Measurements from ENCODE around the gene NXPH1. TPM values are rescaled to one million over a fixed set of nuclear protein-coding genes. Genes with fewer than 3 reads are reported as not detected.

NXPH1 gene
- polyA plus RNA-seq, 1 donor (not counting 4 experiments of a cell fraction or from before 2014, with no cell fraction given) = not detected

DNA sequence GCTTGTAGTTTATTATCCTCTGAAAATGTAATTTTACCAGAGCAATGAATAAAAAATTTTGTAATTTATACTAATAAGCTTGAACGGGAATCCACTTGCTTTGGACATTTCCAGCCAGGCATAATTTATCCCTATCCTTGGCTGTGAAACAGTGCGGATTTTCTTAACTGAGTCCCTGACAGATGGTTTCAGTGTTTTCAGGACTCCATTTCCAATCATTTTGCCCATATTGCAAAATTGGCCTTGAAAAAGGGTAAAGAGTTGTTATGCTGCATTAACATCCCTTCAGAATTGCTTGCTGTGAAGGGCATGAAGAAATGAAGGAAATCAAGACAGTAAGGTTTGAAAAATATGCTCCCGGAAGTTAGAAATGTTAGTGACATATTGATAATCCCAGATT lies 57.7 kb downstream of the NXPH1 start:
- TF ChIP-seq, protein P1, sequence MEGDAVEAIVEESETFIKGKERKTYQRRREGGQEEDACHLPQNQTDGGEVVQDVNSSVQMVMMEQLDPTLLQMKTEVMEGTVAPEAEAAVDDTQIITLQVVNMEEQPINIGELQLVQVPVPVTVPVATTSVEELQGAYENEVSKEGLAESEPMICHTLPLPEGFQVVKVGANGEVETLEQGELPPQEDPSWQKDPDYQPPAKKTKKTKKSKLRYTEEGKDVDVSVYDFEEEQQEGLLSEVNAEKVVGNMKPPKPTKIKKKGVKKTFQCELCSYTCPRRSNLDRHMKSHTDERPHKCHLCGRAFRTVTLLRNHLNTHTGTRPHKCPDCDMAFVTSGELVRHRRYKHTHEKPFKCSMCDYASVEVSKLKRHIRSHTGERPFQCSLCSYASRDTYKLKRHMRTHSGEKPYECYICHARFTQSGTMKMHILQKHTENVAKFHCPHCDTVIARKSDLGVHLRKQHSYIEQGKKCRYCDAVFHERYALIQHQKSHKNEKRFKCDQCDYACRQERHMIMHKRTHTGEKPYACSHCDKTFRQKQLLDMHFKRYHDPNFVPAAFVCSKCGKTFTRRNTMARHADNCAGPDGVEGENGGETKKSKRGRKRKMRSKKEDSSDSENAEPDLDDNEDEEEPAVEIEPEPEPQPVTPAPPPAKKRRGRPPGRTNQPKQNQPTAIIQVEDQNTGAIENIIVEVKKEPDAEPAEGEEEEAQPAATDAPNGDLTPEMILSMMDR (optimal IDR thresholded peaks at IDR 0.05 in 1 of 3, IDR thresholded peaks at IDR 0.05 in 1 of 3, conservative IDR thresholded peaks at IDR 0.05 in 1 of 3; ENCODE audit: extremely low read depth in 1 of 3, insufficient read depth in 2 of 3, low read length in 3 of 3) = no peak
- TF ChIP-seq EZH2 (IDR thresholded peaks at IDR 0.05; ENCODE audit: low read length) = no peak
- Histone ChIP-seq H3K9me1 (ENCODE audit: control insufficient read depth, extremely low read depth, insufficient read depth, low read length) (no peaks in the 10 kb centered on the region), H3K79me2 (ENCODE audit: control insufficient read depth, insufficient read depth, low read length) (no peaks in the 10 kb centered on the region), H2AFZ (ENCODE audit: control insufficient read depth, low read length) (no peak overlapping the region), H3K9ac (ENCODE audit: control insufficient read depth, extremely low read depth, insufficient read depth, low read length) (no peak overlapping the region), H3K4me3 (ENCODE audit: control insufficient read depth in 2 of 3, extremely low read depth in 1 of 3, insufficient read depth in 2 of 3, low read depth in 1 of 3, low read length in 3 of 3) (no peak overlapping the region), H3K27ac (ENCODE audit: control insufficient read depth, insufficient read depth, low read length) (no peak overlapping the region), H3K9me3 (ENCODE audit: control insufficient read depth, low read depth, low read length) (no peaks in the 10 kb centered on the region), H3K36me3 (ENCODE audit: control insufficient read depth in 2 of 2, extremely low read depth in 1 of 2, insufficient read depth in 2 of 2, low read length in 2 of 2) (no peaks in the 10 kb centered on the region), H4K20me1 (ENCODE audit: control insufficient read depth, extremely low read depth, insufficient read depth, low read length) (no peaks in the 10 kb centered on the region), H3K27me3 (ENCODE audit: control insufficient read depth, extremely low read depth, insufficient read depth, low read length) (no peaks in the 10 kb centered on the region), H3K4me1 (ENCODE audit: control insufficient read depth, extremely low read depth, insufficient read depth, low read length) (no peaks in the 10 kb centered on the region), H3K4me2 (ENCODE audit: control insufficient read depth, extremely low read depth, insufficient read depth, low read depth, low read length) (no peak overlapping the region)
- FAIRE-seq (no peak), DNase-seq (ENCODE audit: low read depth, low spot score) (no peak)
- dilution Hi-C loops (cut with MboI; ENCODE audit: extremely low pct_ligation_motif_present, low sequenced_read_pairs) = no loop called here

DNA sequence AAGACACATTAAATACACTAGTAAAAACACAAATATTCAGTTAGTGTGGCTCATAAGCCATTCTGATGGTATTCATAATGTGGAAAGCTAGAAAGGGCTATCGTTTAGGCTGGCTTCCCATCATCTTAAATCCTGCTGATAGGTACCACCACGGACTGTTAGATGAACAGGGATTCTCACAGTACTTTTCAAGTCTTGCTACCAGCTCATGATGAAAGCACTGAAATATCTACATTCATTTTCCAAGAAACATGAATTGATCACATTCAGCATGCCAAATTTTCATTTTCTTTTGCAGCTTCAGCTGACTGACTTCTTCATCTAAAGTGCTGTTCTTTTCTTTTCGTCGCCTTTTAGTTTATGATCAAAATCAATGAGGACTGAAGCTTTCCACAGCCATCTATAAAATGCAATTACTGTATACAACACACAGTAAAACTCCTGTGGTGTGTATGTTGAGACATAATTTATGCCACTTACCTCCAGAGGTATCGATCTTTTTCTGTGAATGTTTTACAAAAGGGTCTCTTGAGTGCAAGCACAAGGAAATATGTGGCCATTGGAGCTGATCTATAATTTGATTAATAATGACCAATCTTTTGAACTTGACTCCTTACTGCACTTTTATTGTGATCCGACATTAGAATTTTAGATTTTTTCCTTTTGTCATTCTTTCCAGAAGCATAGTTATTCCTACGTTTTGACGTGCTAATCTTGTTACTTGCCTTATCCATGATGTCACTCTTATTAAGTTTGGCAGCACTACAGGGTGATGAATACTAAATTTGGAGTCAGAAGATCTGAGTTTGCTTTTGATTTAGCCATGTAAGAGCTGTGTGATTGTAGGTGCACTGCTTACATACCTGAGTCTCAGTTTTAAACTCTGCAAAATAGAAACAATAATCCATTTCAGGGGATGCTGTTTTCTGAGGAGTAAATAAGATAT lies 58.4 kb downstream of the NXPH1 start:
- H3K4me2 ChIP-seq (ENCODE audit: control insufficient read depth, extremely low read depth, insufficient read depth, low read depth, low read length) = no peak overlapping the region
- no peaks in the 10 kb centered on the region for H3K27me3 ChIP-seq (ENCODE audit: control insufficient read depth, extremely low read depth, insufficient read depth, low read length)
- no peaks in the 10 kb centered on the region for H3K9me3 ChIP-seq (ENCODE audit: control insufficient read depth, low read depth, low read length)
- FAIRE-seq (no peak), DNase-seq (ENCODE audit: low read depth, low spot score) (no peak)
- H3K27ac ChIP-seq (ENCODE audit: control insufficient read depth, insufficient read depth, low read length) = no peak overlapping the region
- TF ChIP-seq, protein P1 (optimal IDR thresholded peaks at IDR 0.05 in 1 of 3, IDR thresholded peaks at IDR 0.05 in 1 of 3, conservative IDR thresholded peaks at IDR 0.05 in 1 of 3; ENCODE audit: extremely low read depth in 1 of 3, insufficient read depth in 2 of 3, low read length in 3 of 3) = no peak
- no peak for TF ChIP-seq EZH2 (IDR thresholded peaks at IDR 0.05; ENCODE audit: low read length)
- no peak overlapping the region for H3K9ac ChIP-seq (ENCODE audit: control insufficient read depth, extremely low read depth, insufficient read depth, low read length)
- H2AFZ ChIP-seq (ENCODE audit: control insufficient read depth, low read length) = no peak overlapping the region
- H3K4me3 ChIP-seq (ENCODE audit: control insufficient read depth in 2 of 3, extremely low read depth in 1 of 3, insufficient read depth in 2 of 3, low read depth in 1 of 3, low read length in 3 of 3) = no peak overlapping the region
- no peaks in the 10 kb centered on the region for H3K4me1 ChIP-seq (ENCODE audit: control insufficient read depth, extremely low read depth, insufficient read depth, low read length)
- H4K20me1 ChIP-seq (ENCODE audit: control insufficient read depth, extremely low read depth, insufficient read depth, low read length) = no peaks in the 10 kb centered on the region
- no peaks in the 10 kb centered on the region for H3K79me2 ChIP-seq (ENCODE audit: control insufficient read depth, insufficient read depth, low read length)
- H3K36me3 ChIP-seq (ENCODE audit: control insufficient read depth in 2 of 2, extremely low read depth in 1 of 2, insufficient read depth in 2 of 2, low read length in 2 of 2) = no peaks in the 10 kb centered on the region
- no peaks in the 10 kb centered on the region for H3K9me1 ChIP-seq (ENCODE audit: control insufficient read depth, extremely low read depth, insufficient read depth, low read length)
- dilution Hi-C loops (cut with MboI; ENCODE audit: extremely low pct_ligation_motif_present, low sequenced_read_pairs) = no loop called here

All from keratinocyte (primary cell).